Superior temporal gyrus (tissue), 1 donor: Measurements from ENCODE around the gene PREP.

Experiments used
- DNase-seq: peaks from one replicate; pipeline ENCODE4 v3.0.0-alpha.2; 2016; ENCODE audit errors: extremely low spot score

The PREP gene

DNA sequence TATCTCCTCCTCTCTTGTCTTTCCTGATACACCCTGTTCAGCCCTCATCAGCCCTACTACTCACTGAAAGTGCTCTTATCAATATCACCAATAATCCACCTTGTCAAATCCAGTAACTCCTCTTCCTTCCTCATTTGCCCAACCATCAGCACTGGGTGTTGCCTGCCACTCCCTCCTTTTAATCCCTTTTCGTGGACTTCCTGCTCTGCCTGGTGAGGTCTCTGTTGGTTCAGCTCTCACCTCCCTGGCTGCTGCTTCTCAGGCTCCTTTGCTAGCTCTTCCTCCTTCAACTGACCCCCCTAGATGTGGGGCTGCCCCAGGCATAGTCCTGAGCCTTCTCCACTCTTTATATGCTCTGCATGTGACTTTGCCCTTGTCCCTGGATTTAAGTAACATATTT, 92.5 kb downstream of the PREP start:
- DNase-seq = no peak

DNA sequence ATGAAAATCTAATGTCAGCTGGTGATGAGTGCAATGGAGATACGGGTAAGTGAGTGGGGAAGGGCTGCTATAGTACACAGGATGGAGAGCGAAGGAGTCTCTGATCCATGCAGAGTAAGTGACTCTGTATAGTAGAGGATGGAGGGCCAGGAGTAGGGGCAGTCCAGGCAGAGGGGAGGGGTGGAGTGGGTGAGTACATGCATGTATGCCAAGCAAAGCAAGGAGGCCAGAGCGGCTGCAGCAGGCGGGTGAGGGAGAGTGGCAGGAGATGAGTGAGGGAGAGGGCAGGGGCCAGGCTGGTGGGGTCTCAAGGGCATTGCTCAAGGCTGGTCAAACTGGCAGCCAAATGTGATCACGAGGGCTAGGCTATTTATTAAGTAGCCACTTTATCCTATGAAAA, 94.0 kb downstream of the PREP start:
- DNase-seq = no peak

DNA sequence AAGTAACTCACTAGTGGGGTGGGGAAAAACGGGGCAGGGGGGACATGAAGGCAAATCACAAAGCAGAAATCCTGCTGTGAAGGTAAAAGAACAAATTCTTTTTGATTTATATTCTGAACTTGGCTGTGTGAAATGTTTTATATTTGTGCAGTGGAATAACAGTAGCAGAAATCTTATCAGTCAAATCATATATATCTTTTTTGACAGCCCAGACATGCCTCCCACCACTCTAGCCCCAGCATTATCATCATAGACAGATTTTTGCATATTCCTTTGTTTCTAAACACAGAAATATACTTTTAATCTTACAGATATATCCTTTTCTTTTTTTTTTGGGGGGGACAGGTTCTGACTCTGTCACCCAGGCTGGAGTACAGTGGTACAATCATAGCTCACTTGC, 97.4 kb downstream of the PREP start:
- DNase-seq = no peak

DNA sequence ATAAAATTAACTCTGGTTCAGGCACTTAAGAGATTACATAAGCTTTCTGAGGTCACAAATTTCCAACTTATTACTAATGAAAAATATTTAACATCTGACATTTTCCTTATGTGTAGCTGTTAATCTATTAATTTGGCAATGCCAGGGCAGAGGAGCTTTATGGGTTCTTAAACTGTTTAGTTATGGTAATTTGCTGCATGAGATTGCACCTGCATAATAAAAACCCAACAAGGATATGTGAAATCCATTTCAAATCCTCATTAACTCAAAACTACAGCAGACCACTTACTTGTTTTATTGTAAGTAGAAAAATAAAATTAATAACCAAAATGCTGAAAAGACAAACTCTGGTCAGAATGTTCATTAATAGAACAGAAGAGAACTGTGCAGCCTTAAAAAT, 98.1 kb downstream of the PREP start:
- DNase-seq = no peak

DNA sequence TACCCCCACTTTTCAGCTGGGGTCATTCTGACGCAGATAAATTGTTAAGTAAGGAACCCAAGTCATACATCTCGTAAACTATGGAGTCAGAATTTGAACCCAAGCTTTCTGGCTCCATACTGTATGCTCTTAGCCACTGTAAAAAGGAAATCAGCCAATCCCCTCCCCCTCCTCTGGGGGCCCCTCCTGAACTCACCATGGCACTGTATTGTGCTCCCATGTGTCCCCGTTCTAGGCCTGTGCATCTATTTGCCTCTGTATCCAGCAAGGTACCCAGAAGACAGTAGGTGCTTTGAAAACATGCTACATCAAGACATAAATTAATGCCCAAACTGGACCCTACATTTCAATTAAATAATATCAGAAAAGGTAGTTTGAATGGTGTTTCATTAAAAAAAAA, 98.5 kb downstream of the PREP start:
- no peak for DNase-seq

DNA sequence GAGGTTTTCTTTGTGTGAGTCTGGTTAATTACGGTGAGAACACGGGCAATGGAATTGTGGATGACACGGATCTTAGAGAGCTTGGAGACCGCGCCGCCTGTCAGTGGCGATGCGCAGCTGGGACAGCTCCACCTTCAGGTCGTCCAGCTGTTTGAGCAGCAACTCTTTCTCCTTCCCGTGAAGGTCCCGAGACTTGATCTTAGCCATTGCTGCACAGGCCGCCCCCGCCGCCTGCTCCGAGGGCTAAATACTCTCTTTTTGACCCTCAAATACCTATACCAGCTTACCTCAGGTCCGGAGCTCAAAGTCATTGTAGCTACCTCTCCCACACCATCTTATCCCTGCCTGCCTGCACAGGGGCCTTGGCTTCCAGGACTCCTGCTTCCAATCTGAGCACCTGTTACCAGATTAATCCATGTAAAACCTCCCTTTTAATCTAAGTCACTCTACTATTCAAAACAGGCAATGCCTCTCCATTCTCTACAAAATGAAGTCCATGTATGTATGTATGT, 100.2 kb downstream of the PREP start:
- DNase-seq = no peak

DNA sequence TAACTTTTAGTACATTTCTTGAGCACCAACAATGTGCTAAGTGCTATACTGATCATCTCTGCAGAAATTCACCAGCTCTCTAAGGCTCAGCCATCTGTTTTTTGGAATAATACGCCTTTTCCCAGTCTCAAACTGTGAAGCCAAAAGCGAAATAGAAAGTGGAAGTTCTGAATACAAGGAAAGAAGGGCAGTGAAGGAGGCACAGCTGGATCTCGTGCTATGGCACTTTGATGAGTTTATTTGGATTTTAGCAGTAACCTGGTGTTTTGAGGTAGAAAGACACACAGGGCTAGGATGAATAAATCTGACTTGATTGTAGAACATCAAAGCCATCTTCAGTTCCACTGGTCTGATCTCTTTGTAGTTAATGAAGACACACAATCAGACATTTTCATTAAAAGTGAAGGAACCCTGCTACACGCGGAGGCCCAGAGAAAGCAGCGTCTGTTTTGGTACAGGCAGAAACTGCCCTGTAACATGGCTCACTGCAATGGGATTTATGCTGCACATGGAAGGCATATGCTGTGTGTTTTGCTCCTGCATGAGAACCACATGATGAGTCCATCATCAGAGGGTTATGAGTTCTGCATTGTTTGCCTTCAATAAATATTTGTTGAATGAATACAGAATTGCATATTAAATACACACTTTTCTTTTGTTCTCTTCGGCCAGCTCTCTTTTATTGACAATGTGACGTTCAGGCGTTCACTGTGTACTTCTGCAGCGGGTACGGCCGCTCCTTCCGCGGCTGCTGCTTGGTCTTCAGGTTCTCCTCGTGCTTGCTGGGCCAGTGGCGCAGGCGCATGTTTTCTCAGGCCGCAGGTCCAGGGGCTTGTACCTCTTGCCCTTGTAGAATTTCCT, 100.9 kb downstream of the PREP start:
- DNase-seq = no peak

DNA sequence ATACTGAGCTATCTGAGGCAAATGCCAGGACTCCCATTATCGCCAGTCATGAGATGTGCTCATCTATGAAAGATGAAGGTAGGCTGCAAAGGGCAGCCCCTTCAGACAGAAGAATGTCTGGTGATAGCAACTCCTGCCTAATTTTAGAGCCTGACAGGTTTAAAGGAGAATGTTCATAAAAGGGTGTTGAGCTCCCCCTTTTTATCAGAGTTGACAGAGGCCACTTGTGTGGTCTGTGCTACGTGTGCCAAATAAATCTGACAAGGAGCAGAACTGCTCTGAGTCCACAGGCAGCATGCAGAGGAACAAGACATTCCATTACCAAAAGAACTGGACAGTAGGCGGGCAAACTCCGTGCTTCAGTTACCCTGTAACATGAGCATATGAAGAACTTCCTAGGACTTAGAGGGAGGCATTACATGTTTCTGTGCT, 101.8 kb downstream of the PREP start:
- DNase-seq = no peak

DNA sequence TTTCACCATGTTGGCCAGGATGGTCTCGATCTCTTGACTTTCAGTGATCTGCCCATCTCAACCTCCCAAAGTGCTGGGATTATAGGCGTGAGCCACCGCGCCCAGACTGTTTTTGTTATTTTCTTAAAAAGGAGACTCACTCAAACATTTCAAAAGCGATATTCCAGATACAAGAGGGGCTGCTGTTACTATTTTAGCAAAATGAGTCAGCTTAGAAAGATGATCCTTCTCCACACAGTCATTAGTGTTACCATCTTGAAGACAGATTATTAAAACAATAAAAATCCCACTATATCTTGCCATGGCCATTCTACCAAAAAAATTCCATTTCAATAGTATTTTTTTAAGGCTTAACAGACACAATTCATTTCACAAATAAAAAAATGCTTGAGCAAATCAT, 102.8 kb downstream of the PREP start:
- no peak for DNase-seq

DNA sequence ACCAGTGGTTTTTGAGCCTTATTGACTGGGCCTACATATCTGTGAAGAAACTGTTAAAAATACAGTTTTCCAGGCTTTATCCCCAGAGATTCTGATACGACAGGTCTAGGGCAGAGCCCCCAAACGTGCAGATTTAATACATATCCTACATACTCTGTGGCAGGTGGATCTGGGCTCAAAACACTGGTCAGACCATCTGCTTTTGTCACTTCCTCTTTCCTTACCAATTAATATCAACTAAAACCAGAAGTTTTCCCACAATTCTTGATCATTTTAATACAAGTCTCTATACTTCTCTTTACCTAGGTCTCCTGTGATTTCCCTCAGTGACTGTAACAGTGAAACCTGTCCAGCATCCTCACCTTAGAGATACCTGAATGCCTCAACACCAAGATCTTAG, 108.8 kb downstream of the PREP start:
- no peak for DNase-seq

DNA sequence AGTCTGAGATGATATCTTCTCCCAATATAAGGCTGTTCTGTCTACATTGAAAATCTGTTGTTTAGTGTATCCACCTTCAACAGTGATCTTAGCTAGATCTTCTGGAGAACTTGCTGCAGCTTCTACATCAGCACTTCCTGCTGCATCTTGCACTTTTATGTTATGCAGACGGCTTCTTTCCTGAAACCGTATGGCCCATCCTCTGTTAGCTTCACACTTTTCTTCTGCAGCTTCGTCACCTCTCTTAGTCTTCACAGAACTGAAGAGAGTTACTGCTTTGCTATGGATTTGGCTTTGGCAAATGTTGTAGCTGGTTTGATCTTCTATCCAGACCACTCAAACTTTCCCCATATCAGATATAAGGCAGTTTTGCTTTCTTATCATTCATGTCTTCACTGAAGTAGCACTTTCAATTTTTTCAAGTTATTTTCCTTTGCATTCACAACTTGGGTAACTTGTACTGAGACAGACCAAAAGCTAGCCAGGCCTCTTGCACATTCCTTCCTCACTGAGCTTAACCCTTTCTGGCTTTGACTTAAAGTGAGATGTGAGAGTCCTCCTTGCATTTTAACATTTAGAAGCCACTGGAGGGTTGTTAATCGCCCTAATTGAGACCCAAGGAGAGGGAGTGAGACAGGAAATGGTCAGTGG, 110.1 kb downstream of the PREP start:
- DNase-seq = no peak

DNA sequence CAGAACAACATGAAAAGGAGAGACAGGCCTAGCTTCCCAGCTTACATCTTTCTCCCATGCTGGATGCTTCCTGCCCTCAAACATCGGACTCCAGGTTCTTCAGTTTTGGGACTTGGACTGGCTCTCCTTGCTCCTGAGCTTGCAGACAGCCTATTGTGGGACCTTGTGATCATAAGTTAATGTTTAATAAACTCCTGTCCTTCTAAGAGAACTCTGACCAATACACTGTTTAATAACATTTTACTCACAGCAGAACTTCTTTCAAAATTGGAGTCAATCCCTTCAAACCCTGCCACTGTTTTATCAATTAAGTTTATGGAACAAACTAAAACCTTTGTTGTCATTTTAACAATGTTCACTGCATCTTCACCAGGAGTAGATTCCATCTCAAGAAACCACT, 111.4 kb downstream of the PREP start:
- DNase-seq = no peak

DNA sequence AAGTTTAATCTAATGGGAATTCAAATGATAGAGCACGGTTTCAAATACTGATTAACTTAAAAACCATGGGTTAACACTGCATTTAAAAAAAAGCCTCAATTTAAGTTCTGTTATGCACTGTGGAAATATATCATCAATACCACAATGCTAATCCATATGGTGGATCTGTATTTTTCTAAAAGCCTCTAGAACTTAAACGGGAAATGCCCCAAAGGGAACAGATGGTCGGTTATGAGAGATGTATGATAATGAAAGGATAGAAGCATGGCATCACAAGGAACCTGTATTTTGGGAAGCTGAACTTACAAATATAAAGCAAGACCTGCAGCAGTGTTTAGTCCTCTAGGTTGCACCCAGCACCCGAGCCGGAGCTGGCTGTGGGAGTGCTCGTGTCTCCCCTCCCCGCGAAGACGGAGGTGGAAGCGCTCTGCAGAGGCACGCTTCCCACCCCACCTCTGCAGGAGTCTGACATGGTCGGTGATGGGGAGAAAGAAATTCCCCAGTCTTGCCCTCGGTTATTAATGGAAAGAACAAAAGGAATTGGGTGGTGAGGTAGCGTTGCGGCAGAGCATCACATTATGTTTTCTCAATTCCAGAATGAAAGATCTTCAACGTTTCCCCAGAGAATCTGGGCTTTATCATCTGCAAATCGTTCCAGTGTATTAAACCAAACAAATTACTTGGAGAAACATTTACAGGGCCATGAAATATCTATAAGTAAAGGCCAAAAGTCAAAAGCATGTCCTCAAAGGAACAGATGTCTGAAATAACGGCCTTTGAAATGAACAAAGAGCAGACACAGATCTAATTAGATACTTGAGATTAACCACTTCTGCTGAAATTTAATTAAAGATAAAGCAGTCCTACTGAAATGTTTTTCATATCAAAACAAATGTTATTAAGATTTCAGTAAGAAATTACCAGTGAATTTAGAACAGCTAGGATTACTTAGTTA, 120.0 kb downstream of the PREP start:
- no peak for DNase-seq

DNA sequence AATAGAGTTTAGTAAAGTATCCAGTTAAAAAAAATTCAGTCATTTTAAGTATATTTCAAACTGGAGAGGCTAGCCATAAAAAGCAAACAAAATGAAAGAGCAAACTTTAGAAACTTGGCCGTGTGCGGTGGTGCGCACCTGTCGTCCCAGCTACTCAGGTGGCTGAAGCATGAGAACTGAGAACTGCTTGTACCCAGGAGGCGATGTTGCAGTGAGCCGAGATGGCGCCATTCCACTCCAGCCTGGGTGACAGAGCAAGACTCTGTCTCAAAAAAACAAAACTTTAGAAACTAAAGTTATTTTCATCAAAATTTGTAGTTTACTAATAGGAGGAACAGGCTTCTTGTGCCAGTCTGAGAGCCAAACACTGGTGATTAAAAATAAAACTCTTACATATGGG, 122.8 kb downstream of the PREP start:
- DNase-seq = no peak

DNA sequence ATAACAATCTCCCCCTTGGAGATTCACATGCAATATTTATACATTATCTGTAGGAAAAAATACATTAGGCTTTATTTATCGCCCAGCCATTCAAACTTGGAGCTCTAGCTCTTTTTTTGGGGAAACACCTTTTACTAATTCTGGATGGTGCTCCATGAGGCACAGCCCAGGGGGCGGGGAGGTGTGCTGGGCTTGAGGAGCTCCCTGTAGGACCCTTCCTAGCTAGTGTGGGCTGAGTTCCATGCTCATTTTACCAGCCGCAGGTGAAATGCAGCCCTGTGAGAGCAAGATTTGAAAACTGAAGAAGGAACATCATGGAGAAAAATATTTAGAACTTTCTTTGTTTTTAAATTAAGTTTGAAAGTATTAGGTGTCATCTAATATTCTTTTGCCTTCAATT, 123.4 kb downstream of the PREP start:
- DNase-seq = no peak

DNA sequence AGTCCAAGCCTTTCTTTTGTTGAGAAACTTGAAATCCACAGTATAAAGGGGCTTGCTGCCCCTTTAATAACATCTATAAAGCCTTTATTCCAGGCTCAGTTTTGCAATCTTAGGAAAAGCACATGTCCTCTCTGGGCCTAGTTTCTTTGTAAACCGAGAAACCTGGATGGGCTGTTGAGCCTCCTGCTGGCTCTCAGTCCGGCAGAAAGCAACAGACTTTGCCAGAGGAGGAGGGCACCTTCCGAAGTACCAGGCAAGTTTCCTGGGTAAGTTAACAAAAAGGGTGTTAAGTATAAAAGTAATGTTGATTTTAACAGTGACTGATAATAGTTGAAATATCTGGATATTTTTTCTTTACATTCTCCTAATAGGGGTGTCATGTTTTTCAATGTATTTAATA, 124.1 kb downstream of the PREP start:
- DNase-seq = no peak

DNA sequence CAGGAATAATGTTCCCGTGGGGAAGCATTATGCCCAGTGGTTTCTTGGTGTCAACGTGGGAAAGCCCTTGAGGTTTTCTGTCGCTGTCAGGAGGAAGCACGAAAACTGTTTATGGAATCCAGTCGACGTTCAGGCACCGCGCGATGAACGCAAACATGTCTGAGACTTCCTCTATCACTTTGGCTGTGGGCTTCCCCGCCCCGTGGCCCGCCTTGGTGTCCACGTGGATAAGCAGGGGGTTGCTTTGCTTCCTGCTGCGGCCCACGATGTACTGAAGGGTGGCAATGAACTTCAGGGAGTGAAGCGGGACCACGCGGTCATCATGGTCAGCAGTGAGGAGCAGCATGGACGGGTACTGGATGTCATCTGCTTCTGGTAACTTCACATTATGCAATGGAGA, 124.8 kb downstream of the PREP start:
- DNase-seq = no peak

DNA sequence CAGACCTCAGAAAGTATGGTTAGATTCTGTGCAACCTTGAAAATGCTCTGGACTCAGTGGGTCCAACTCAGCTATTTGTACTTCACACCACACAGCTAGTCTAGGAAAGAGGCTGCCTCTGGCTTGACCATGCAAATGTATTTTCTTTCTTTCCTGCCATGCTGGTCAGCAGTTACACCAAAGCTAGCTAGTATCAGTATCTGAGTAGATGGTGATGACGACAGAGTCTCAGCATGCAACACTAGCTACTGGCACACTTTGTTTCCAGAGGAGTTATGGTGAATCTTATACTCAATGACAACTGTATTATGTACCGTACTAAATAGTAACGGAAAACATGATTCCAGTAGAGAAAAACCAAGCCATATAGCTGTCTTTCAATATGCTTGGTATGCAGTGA, 126.5 kb downstream of the PREP start:
- DNase-seq = no peak

DNA sequence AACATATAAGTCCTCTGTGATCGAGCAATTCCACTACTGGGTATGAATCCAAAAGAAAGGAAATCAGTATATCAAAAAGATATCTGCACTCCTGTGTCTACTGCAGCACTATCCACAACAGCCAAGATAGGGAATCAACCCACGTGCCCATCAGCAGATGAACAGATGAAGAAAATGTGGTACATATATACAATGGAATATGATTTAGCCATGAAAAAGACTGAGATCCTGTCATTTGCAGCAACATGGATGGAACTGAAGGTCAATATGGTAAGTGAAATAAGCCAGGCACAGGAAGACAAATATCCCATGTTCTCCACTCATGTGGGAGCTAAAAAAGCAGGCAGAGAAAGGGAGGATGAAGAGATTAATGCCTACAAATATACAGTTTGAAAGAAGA, 127.3 kb downstream of the PREP start:
- DNase-seq = no peak

DNA sequence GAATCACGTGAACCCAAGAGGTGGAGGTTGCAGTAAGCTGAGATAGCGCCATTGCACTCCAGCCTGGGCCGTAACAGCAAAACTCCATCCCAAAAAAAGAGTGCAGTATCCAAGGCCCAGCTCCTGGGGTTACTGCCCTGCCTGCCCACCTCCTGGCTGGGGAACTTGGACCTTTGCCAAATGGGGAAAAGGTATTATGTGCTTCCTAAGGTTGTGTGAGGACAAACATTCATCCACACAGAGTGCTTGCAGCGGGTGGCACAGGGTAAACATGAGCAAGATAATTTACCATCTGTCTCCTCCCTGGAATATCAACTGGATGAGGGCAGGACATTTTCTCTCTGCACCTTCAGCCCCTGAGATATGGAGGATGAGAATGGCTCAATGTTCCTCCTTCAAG, 128.2 kb downstream of the PREP start:
- no peak for DNase-seq

DNA sequence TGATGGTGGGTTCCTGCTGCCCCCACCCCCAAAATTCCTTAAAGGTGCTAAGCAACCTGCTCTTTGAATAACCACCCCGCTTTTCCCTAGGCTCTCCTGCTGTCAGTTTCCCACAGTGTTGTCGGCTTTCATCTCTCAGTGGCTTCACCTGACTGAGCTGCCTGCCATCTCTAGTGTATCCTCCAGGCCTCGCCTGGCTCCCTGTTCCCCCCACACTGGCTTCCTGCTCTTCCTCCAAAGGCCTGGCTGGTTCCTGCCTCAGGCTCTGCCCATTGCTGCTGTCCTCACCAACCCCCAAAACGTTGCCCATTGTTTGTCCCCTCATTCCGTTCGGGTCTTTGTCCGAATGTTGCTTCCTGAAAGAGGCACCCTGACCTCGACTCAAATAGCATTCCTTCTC, 129.3 kb downstream of the PREP start:
- DNase-seq = no peak

DNA sequence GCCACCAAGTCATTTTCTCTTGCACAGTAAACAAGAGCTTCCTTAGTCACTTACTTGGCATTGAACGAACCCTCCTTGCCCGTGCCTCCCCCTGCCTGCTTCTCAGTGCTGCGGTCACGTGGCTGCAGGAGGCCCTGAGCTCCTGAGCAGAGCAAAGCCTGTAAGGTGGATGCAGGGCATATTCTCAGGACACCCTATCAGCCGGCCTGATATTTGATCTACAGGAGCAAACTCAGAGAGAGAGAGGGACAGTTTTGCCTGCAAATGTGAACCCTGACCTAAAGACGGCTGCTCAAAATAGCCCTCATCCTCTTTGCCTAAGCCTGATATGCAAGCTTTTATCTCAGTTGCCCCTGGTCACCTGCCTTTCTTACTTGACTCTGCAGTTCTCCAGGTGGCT, 130.1 kb downstream of the PREP start:
- DNase-seq = no peak
